ENCODE data around the gene KLHL29. TPM values are rescaled to one million over a fixed set of nuclear protein-coding genes. Genes with fewer than 3 reads are reported as not detected.

The KLHL29 gene
- total RNA-seq, 1 donor from 2014 or later: 15.1 TPM

- ATAC-seq: no peak
- Histone ChIP-seq H3K27me3 (no peaks in the 10 kb centered on the region), H3K27ac (no peak overlapping the region), H3K36me3 (no peaks in the 10 kb centered on the region), H3K4me1 (peaks cover 17% of the 10 kb centered on the region), H3K4me3 (no peak overlapping the region), H3K9me3 (no peaks in the 10 kb centered on the region)
- peak; percentile 19 for TF ChIP-seq CTCF (IDR thresholded peaks at IDR 0.05)
- intact Hi-C loops (cut with DNase I): no loop called here
- DNase-seq: no peak
Observed at GRCh38 chr2:23566241-23567142, 181.5 kb downstream of the KLHL29 start.

GRCh38 chr2:23567161-23567756 is 182.3 kb downstream of the KLHL29 start:
- Histone ChIP-seq H3K4me3 (no peak overlapping the region), H3K27ac (no peak overlapping the region), H3K9me3 (no peaks in the 10 kb centered on the region), H3K36me3 (no peaks in the 10 kb centered on the region), H3K27me3 (no peaks in the 10 kb centered on the region), H3K4me1 (peaks cover 17% of the 10 kb centered on the region)
- no peak for TF ChIP-seq CTCF (IDR thresholded peaks at IDR 0.05)
- DNase-seq (no peak), ATAC-seq (no peak)
- intact Hi-C loops (cut with DNase I): no loop called here

- ATAC-seq (no peak), DNase-seq (no peak)
- intact Hi-C loops (cut with DNase I): no loop called here
- Histone ChIP-seq H3K27ac (no peak overlapping the region), H3K27me3 (no peaks in the 10 kb centered on the region), H3K36me3 (no peaks in the 10 kb centered on the region), H3K9me3 (no peaks in the 10 kb centered on the region), H3K4me1 (peaks cover 14% of the 10 kb centered on the region), H3K4me3 (no peak overlapping the region)
- no peak for TF ChIP-seq CTCF (IDR thresholded peaks at IDR 0.05)
Observed at GRCh38 chr2:23568211-23568610, 183.2 kb downstream of the KLHL29 start.

DNA sequence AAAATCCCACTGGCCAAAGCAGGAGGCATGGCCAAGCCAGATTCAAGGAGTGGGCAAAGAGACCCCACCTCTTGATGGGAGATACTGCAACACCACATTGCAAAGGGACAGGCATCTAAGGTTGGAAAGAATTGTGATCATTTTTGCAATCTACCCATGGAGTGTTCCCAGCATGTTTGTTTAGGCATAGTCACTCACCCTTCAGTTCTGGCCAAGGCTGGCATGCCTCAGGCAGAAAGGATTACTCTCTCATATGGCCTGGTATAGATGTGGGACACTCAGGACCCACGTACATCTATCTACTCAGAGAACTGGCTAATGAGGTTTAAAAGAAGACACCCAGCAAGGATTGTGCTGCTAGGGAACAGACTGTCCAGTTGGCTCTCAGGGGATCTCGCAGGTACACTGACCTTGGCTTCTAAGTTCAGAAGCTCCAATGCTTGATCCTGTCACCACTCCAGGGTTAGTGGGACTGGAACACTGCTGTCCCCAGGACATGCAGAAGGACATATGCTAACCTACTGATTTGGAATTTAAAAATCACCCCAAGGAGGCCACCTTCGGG is 183.7 kb downstream of the KLHL29 start:
- no peaks in the 10 kb centered on the region for H3K27me3 ChIP-seq
- no peak for TF ChIP-seq CTCF (IDR thresholded peaks at IDR 0.05)
- no peaks in the 10 kb centered on the region for H3K36me3 ChIP-seq
- no peak overlapping the region for H3K27ac ChIP-seq
- ATAC-seq (peak; percentile 55), DNase-seq (no peak)
- H3K4me1 ChIP-seq: peaks cover 11% of the 10 kb centered on the region
- H3K4me3 ChIP-seq: no peak overlapping the region
- intact Hi-C loops (cut with DNase I): no loop called here
- H3K9me3 ChIP-seq: no peaks in the 10 kb centered on the region

- Histone ChIP-seq H3K27ac (no peak overlapping the region), H3K27me3 (no peaks in the 10 kb centered on the region), H3K36me3 (no peaks in the 10 kb centered on the region), H3K9me3 (no peaks in the 10 kb centered on the region), H3K4me3 (no peak overlapping the region), H3K4me1 (peaks cover 11% of the 10 kb centered on the region)
- intact Hi-C loops (cut with DNase I): no loop called here
- TF ChIP-seq CTCF (IDR thresholded peaks at IDR 0.05): no peak
- ATAC-seq: no peak
- no peak for DNase-seq
Observed at GRCh38 chr2:23569761-23570365, 184.9 kb downstream of the KLHL29 start.

All from upper lobe of right lung (tissue), 1 donor.